ENCODE results near the gene HNRNPK. TPM values are rescaled to one million over a fixed set of nuclear protein-coding genes. Genes with fewer than 3 reads are reported as not detected.
A peak's percentile ranks its signal among the peaks of the same experiment; 100 is the strongest.

Gene HNRNPK
- total and polyA plus RNA-seq, 2 of the 13 experiments (the other 11 are each of a cell fraction or from before 2014, with no cell fraction given) = 321 to 712 TPM

DNA sequence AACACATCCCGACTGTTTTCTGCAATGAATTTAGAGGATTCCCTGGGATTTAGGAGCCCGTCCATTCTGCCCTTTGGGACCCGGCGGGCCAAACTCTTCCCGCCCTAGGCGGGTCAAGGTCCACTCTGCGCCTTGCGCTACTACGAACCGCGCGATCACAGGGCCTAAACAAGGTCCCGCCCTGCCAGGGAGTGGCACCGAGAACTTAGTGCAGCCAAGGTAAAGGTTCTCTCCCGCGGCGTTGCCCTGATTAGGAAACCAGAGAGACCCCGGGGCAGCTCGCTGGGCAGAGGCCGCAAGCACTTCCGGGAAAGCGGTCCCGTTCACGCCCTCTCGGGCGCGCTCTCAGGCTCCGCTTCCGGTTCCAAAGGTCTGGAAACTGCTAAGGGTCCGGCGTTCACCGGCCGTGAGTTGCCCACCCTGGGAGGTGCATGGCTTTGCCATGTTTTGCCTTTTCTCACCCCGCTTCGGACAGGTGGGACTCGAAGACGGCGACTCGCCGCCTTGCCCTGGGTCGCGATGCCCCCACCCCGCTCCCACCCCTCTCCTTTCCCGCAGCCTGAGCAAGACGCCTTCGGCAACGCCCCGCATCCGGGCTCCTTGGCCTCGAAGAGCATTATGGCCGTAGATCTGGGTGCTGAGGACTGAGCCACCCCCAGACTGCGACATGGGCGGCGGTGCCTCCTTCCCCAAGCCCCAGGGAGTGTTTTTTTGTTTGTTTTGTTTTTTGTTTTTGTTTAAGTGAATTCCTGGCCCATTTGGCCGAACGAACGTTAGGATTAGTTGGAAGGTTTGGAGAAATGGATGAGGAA is 23.4 kb downstream of the HNRNPK start (continued):
- 0 out of 2 replicates have a peak, but pooled peaks have one; percentile 50 for TF ChIP-seq ZNF564 (CRISPR knock-in tag; IDR thresholded peaks at IDR 0.05)
- TF ChIP-seq, protein P1, sequence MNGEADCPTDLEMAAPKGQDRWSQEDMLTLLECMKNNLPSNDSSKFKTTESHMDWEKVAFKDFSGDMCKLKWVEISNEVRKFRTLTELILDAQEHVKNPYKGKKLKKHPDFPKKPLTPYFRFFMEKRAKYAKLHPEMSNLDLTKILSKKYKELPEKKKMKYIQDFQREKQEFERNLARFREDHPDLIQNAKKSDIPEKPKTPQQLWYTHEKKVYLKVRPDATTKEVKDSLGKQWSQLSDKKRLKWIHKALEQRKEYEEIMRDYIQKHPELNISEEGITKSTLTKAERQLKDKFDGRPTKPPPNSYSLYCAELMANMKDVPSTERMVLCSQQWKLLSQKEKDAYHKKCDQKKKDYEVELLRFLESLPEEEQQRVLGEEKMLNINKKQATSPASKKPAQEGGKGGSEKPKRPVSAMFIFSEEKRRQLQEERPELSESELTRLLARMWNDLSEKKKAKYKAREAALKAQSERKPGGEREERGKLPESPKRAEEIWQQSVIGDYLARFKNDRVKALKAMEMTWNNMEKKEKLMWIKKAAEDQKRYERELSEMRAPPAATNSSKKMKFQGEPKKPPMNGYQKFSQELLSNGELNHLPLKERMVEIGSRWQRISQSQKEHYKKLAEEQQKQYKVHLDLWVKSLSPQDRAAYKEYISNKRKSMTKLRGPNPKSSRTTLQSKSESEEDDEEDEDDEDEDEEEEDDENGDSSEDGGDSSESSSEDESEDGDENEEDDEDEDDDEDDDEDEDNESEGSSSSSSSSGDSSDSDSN (CRISPR knock-in tag; IDR thresholded peaks at IDR 0.05) = peak; percentile 87
- TF ChIP-seq HOXA9 (CRISPR knock-in tag; IDR thresholded peaks at IDR 0.05; ENCODE audit: borderline replicate concordance) = peak; percentile 79; the same call in 1 of the 2 replicates
- peak; percentile 10; the same call in 1 of the 2 replicates for TF ChIP-seq ZBTB21 (CRISPR knock-in tag; IDR thresholded peaks at IDR 0.05)
- no peak for TF ChIP-seq ZZZ3 (CRISPR knock-in tag; IDR thresholded peaks at IDR 0.05; ENCODE audit: borderline replicate concordance)
- no peak for TF ChIP-seq CHCHD3 (CRISPR knock-in tag; IDR thresholded peaks at IDR 0.05)
- no peak for TF ChIP-seq CC2D1A (CRISPR knock-in tag; IDR thresholded peaks at IDR 0.05)
- TF ChIP-seq NFYB (CRISPR knock-in tag; IDR thresholded peaks at IDR 0.05) = 0 out of 2 replicates have a peak, but pooled peaks have one; percentile 18
- TF ChIP-seq REXO4 (CRISPR knock-in tag; IDR thresholded peaks at IDR 0.05; ENCODE audit: borderline replicate concordance) = no peak
- 0 out of 2 replicates have a peak, but pooled peaks have one; percentile 15 for TF ChIP-seq ZNF253 (CRISPR knock-in tag; IDR thresholded peaks at IDR 0.05; ENCODE audit: borderline replicate concordance)
- TF ChIP-seq MXD4 (CRISPR knock-in tag; IDR thresholded peaks at IDR 0.05) = no peak
- TF ChIP-seq, protein P2, sequence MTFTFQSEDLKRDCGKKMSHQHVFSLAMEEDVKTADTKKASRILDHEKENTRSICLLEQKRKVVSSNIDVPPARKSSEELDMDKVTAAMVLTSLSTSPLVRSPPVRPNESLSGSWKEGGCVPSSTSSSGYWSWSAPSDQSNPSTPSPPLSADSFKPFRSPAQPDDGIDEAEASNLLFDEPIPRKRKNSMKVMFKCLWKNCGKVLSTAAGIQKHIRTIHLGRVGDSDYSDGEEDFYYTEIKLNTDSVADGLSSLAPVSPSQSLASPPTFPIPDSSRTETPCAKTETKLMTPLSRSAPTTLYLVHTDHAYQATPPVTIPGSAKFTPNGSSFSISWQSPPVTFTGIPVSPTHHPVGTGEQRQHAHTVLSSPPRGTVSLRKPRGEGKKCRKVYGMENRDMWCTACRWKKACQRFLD (CRISPR knock-in tag; IDR thresholded peaks at IDR 0.05; ENCODE audit: borderline replicate concordance) = peak; percentile 82; the same call in 1 of the 2 replicates
- TF ChIP-seq, protein P3, sequence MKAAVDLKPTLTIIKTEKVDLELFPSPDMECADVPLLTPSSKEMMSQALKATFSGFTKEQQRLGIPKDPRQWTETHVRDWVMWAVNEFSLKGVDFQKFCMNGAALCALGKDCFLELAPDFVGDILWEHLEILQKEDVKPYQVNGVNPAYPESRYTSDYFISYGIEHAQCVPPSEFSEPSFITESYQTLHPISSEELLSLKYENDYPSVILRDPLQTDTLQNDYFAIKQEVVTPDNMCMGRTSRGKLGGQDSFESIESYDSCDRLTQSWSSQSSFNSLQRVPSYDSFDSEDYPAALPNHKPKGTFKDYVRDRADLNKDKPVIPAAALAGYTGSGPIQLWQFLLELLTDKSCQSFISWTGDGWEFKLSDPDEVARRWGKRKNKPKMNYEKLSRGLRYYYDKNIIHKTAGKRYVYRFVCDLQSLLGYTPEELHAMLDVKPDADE (CRISPR knock-in tag; IDR thresholded peaks at IDR 0.05) = no peak
- peak; percentile 34; the same call in 1 of the 2 replicates for TF ChIP-seq ZNF225 (CRISPR knock-in tag; IDR thresholded peaks at IDR 0.05)
- TF ChIP-seq CBX2 (IDR thresholded peaks at IDR 0.05; ENCODE audit: low read depth, low read length) = no peak
- TF ChIP-seq CBX2 (CRISPR knock-in tag; IDR thresholded peaks at IDR 0.05; ENCODE audit: low read depth) = no peak
- TF ChIP-seq, protein P4, sequence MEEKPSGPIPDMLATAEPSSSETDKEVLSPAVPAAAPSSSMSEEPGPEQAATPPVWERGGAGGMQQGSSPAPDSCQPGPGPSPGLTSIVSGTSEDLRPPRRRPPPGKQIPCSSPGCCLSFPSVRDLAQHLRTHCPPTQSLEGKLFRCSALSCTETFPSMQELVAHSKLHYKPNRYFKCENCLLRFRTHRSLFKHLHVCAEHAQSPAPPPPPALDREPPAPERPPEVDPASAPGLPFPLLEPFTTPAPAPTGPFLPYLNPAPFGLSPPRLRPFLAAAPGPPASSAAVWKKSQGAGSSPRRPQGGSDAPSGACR (CRISPR knock-in tag; IDR thresholded peaks at IDR 0.05) = peak; percentile 63; the same call in 1 of the 2 replicates
- TF ChIP-seq ZNF24 (IDR thresholded peaks at IDR 0.05) = no peak
- TF ChIP-seq JUNB (CRISPR knock-in tag; IDR thresholded peaks at IDR 0.05; ENCODE audit: borderline replicate concordance) = peak; percentile 53; the same call in 1 of the 2 replicates
- peak; percentile 75; the same call in 1 of the 2 replicates for TF ChIP-seq KDM3A (CRISPR knock-in tag; IDR thresholded peaks at IDR 0.05; ENCODE audit: low read depth)
- TF ChIP-seq RFX3 (CRISPR knock-in tag; IDR thresholded peaks at IDR 0.05) = no peak; the same call in 1 of the 2 replicates
- TF ChIP-seq, protein P5, sequence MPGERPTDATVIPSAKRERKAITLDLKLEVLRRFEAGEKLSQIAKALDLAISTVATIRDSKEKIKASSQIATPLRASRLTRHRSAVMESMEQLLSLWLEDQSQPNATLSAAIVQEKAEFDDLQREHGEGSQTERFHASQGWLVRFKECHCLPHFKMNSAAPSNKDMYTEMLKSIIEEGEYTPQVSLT (CRISPR knock-in tag; IDR thresholded peaks at IDR 0.05; ENCODE audit: borderline replicate concordance, low read depth) = 0 out of 2 replicates have a peak, but pooled peaks have one; percentile 70
- peak; percentile 74 for TF ChIP-seq HNRNPLL (IDR thresholded peaks at IDR 0.05; ENCODE audit: low read depth, low read length, poor library complexity, severe bottlenecking)
- no peak for TF ChIP-seq BHLHE40 (IDR thresholded peaks at IDR 0.05; ENCODE audit: low read length)

All from HepG2 (cell line).